Measurements from ENCODE around the gene ADAM12. TPM values are rescaled to one million over a fixed set of nuclear protein-coding genes. Genes with fewer than 3 reads are reported as not detected.

The ADAM12 gene
- total and polyA plus RNA-seq, 11 donors, result 0.04 to 11.2 (median 0.82) TPM; not detected in 1

GRCh38 chr10:126409821-126410220 is 21.5 kb upstream of the ADAM12 start:
- Histone ChIP-seq H3K27ac (no peak overlapping the region), H3K4me1 (no peaks in the 10 kb centered on the region), H3K27me3 (peaks cover 0 to 11% (median 0%) of the 10 kb centered on the region in 9 donors), H3K36me3 (no peaks in the 10 kb centered on the region), H3K4me3 (no peak overlapping the region), H3K9me3 (no peaks in the 10 kb centered on the region)
- 69 to 77% (median 74%) methylated on average over 6 of the region's 6 CpGs for WGBS, 4 donors
- ATAC-seq (no peak), DNase-seq (no peak)
- no peak for TF ChIP-seq CTCF (IDR thresholded peaks at IDR 0.05)
- TF ChIP-seq POLR2A (IDR thresholded peaks at IDR 0.05), result no peak
- intact Hi-C loops (cut with DNase I), result no loop called here

- Histone ChIP-seq H3K4me1 (no peaks in the 10 kb centered on the region), H3K27ac (no peak overlapping the region), H3K27me3 (peaks cover 0 to 11% (median 0%) of the 10 kb centered on the region in 9 donors), H3K36me3 (no peaks in the 10 kb centered on the region), H3K4me3 (no peak overlapping the region), H3K9me3 (no peaks in the 10 kb centered on the region)
- intact Hi-C loops (cut with DNase I), result no loop called here
- ATAC-seq (no peak), DNase-seq (no peak)
- TF ChIP-seq POLR2A (IDR thresholded peaks at IDR 0.05), result no peak
- no peak for TF ChIP-seq CTCF (IDR thresholded peaks at IDR 0.05)
- 40 to 58% (median 48%) methylated on average over 11 of the region's 11 CpGs for WGBS, 4 donors
Observed at GRCh38 chr10:126408953-126409641, 20.8 kb upstream of the ADAM12 start.

- peaks cover 0 to 9% (median 0%) of the 10 kb centered on the region in 9 donors for H3K27me3 ChIP-seq
- WGBS, 4 donors, result 77 to 85% (median 83%) methylated on average over 2 of the region's 2 CpGs
- H3K9me3 ChIP-seq, result no peaks in the 10 kb centered on the region
Observed at GRCh38 chr10:126407831-126408230, 19.6 kb upstream of the ADAM12 start.

More at GRCh38 chr10:126407831-126408230, 19.6 kb upstream of the ADAM12 start:
- DNase-seq (no peak), ATAC-seq (no peak)
- intact Hi-C loops (cut with DNase I), result no loop called here
- Histone ChIP-seq H3K4me3 (no peak overlapping the region), H3K4me1 (no peaks in the 10 kb centered on the region), H3K27ac (no peak overlapping the region), H3K36me3 (no peaks in the 10 kb centered on the region)
- TF ChIP-seq CTCF (IDR thresholded peaks at IDR 0.05) (no peak), POLR2A (IDR thresholded peaks at IDR 0.05) (no peak)
